ENCODE measurements around the gene ARMC3.
"Not testable (repeated sequence)": the region's sequence is repeated elsewhere in the genome, so short reads cannot be mapped to it uniquely, and the experiment has no call there.

The ARMC3 gene

GRCh38 chr10:22927661-22928403 is at the start of gene ARMC3:
Gene ARMC3, plus strand, starts transcription at chr10:22928053. Its CDS starts 3,944 bp downstream, at chr10:22931997.
- peak; percentile 60 for DNase-seq

GRCh38 chr10:22891797-22892196 is 36.1 kb upstream of the ARMC3 start:
- DNase-seq = no peak

GRCh38 chr10:22893781-22894180 is 34.1 kb upstream of the ARMC3 start:
- no peak for DNase-seq

GRCh38 chr10:22894714-22895113 is 33.1 kb upstream of the ARMC3 start:
- DNase-seq = no peak

GRCh38 chr10:22895252-22895651 is 32.6 kb upstream of the ARMC3 start:
- no peak for DNase-seq

GRCh38 chr10:22897371-22897770 is 30.5 kb upstream of the ARMC3 start:
- DNase-seq = no peak

- DNase-seq = no peak
These were observed 28.5 kb upstream of the ARMC3 start for GRCh38 chr10:22899307-22899706.

GRCh38 chr10:22899775-22900174 is 28.1 kb upstream of the ARMC3 start:
- DNase-seq = no peak

GRCh38 chr10:22900841-22901601 is 26.8 kb upstream of the ARMC3 start:
- no peak for DNase-seq

- not testable (repeated sequence) for DNase-seq
These were observed 25.7 kb upstream of the ARMC3 start for GRCh38 chr10:22902147-22902546.

GRCh38 chr10:22903694-22904093 is 24.2 kb upstream of the ARMC3 start:
- no peak for DNase-seq

GRCh38 chr10:22906767-22907166 is 21.1 kb upstream of the ARMC3 start:
- DNase-seq = no peak

GRCh38 chr10:22908837-22909236 is 19.0 kb upstream of the ARMC3 start:
- no peak for DNase-seq

- DNase-seq = not testable (repeated sequence)
These were observed 18.2 kb upstream of the ARMC3 start for GRCh38 chr10:22909673-22910072.

- no peak for DNase-seq
These were observed 16.8 kb upstream of the ARMC3 start for GRCh38 chr10:22911067-22911466.

GRCh38 chr10:22911889-22912762 is 15.7 kb upstream of the ARMC3 start:
- no peak for DNase-seq

GRCh38 chr10:22912763-22913384 is 15.0 kb upstream of the ARMC3 start:
- DNase-seq = no peak

- no peak for DNase-seq
These were observed 14.3 kb upstream of the ARMC3 start for GRCh38 chr10:22913474-22914092.

- no peak for DNase-seq
These were observed 12.5 kb upstream of the ARMC3 start for GRCh38 chr10:22915314-22915713.

GRCh38 chr10:22925088-22925487 is 2.8 kb upstream of the ARMC3 start:
- DNase-seq = no peak

GRCh38 chr10:22927166-22927565 is 687 bp upstream of the ARMC3 start:
- no peak for DNase-seq

- not testable (repeated sequence) for DNase-seq
These were observed 1.2 kb downstream of the ARMC3 start for GRCh38 chr10:22929053-22929452.
